NB4 (cell line): ENCODE results near the gene ENOX1.

Source experiments
- CTCF ChIP-seq: IDR thresholded peaks from one replicate; pipeline ENCODE4 v1.5.1; 2012; ENCODE audit warnings: low read depth, low read length
- MAX ChIP-seq: IDR thresholded peaks from 2 replicates; pipeline ENCODE4 v1.6.1; 2011; ENCODE audit warnings: low read depth, low read length
- MYC ChIP-seq: IDR thresholded peaks from 2 replicates; pipeline ENCODE4 v1.6.1; 2011; ENCODE audit warnings: low read depth, low read length
- POLR2A ChIP-seq: IDR thresholded peaks from 2 replicates; pipeline ENCODE4 v1.6.1; 2011; ENCODE audit warnings: mild to moderate bottlenecking; ENCODE audit not compliant: insufficient read length; ENCODE audit errors: extremely low read depth

GRCh38 chr13:43376596-43376995 is 410.2 kb downstream of the ENOX1 start:
- no peak for TF ChIP-seq POLR2A
- no peak for TF ChIP-seq CTCF
- TF ChIP-seq MAX: no peak
- no peak for TF ChIP-seq MYC
